GM12874 (cell line): Measurements from ENCODE around the gene SAP30BP.

Experiments
- CTCF ChIP-seq: IDR thresholded peaks from 2 replicates; pipeline ENCODE4 v1.5.1; 2011; ENCODE audit warnings: low read depth, mild to moderate bottlenecking, control low read depth, low read length, moderate library complexity; ENCODE audit not compliant: insufficient read depth

SAP30BP gene

GRCh38 chr17:75722542-75723095 is 55.5 kb downstream of the SAP30BP start:
- no peak for TF ChIP-seq CTCF

- no peak for TF ChIP-seq CTCF
Observed at GRCh38 chr17:75723171-75723930, 56.2 kb downstream of the SAP30BP start.

GRCh38 chr17:75724016-75725003 is 57.2 kb downstream of the SAP30BP start:
- no peak for TF ChIP-seq CTCF

GRCh38 chr17:75725504-75725903 is 58.4 kb downstream of the SAP30BP start:
- no peak for TF ChIP-seq CTCF

- TF ChIP-seq CTCF: no peak
Observed at GRCh38 chr17:75727391-75727790, 60.3 kb downstream of the SAP30BP start.

GRCh38 chr17:75729351-75729750 is 62.2 kb downstream of the SAP30BP start:
- TF ChIP-seq CTCF: no peak

GRCh38 chr17:75730065-75730464 is 62.9 kb downstream of the SAP30BP start:
- TF ChIP-seq CTCF: no peak
